H1 (cell line): Measurements from ENCODE around the gene UBA3. TPM values are rescaled to one million over a fixed set of nuclear protein-coding genes. Genes with fewer than 3 reads are reported as not detected.

Experiments
- BACH1 ChIP-seq: IDR thresholded peaks from 2 replicates; pipeline ENCODE4 v1.6.1; 2012; ENCODE audit warnings: low read length, improper control_type of control experiment
- CHD1 ChIP-seq: IDR thresholded peaks from 2 replicates; pipeline ENCODE4 v1.6.1; 2012; ENCODE audit warnings: low read depth, low read length, improper control_type of control experiment
- CHD2 ChIP-seq: IDR thresholded peaks from 2 replicates; pipeline ENCODE4 v1.6.1; 2012; ENCODE audit warnings: low read length, improper control_type of control experiment
- CREB1 ChIP-seq: IDR thresholded peaks from 2 replicates; pipeline ENCODE4 v1.6.1; 2012; ENCODE audit warnings: inconsistent platforms
- EGR1 ChIP-seq: IDR thresholded peaks from 2 replicates; pipeline ENCODE4 v1.6.1; 2011; ENCODE audit warnings: low read depth, low read length, borderline replicate concordance
- EP300 ChIP-seq, 2 experiments: IDR thresholded peaks; 1 replicate in 1 of 2; 2 replicates in 1 of 2; pipeline ENCODE4 v1.6.1; 2011 to 2012; ENCODE audit warnings: low read depth in 2 of 2, low read length in 2 of 2, mild to moderate bottlenecking in 2 of 2, borderline replicate concordance in 1 of 2, inconsistent platforms in 1 of 2, moderate library complexity in 1 of 2
- FOSL1 ChIP-seq: IDR thresholded peaks from 2 replicates; pipeline ENCODE4 v1.6.1; 2011; ENCODE audit warnings: mild to moderate bottlenecking, low read depth, low read length, moderate library complexity; ENCODE audit not compliant: insufficient read depth
- GTF2F1 ChIP-seq: IDR thresholded peaks from 2 replicates; pipeline ENCODE4 v1.6.1; 2012; ENCODE audit warnings: low read depth, low read length, improper control_type of control experiment, borderline replicate concordance
- JUN ChIP-seq: IDR thresholded peaks from 2 replicates; pipeline ENCODE4 v1.6.1; 2011; ENCODE audit warnings: low read depth, mild to moderate bottlenecking, improper control_type of control experiment, low read length
- JUND ChIP-seq: IDR thresholded peaks from 2 replicates; pipeline ENCODE4 v1.6.1; 2011; ENCODE audit warnings: mild to moderate bottlenecking, improper control_type of control experiment, low read length
- KDM1A ChIP-seq: fragments of 200-600, 300-600 bp; sonication (generic); IDR thresholded peaks from 2 replicates; pipeline ENCODE4 v1.7.1; 2016; ENCODE audit warnings: mild to moderate bottlenecking, low read length, borderline replicate concordance
- KDM4A ChIP-seq: IDR thresholded peaks from one replicate; pipeline ENCODE4 v1.7.1; 2012; ENCODE audit warnings: low read depth, mild to moderate bottlenecking, moderate library complexity, low read length, inconsistent platforms; ENCODE audit not compliant: severe bottlenecking
- MAX ChIP-seq: IDR thresholded peaks from 2 replicates; pipeline ENCODE4 v1.6.1; 2012; ENCODE audit warnings: inconsistent platforms
- POLR2A ChIP-seq, 2 experiments: IDR thresholded peaks; 1 replicate in 1 of 2; 2 replicates in 1 of 2; pipeline ENCODE4 v1.6.1; 2011; ENCODE audit warnings: low read depth in 2 of 2, low read length in 2 of 2, mild to moderate bottlenecking in 2 of 2; ENCODE audit errors: control extremely low read depth in 1 of 2
- RAD21 ChIP-seq, 2 experiments: IDR thresholded peaks in 1 of 2; conservative IDR thresholded peaks in 1 of 2; 2 replicates each; pipeline ENCODE4 v1.6.1; 2011; ENCODE audit warnings: low read depth in 2 of 2, low read length in 2 of 2, improper control_type of control experiment in 1 of 2, inconsistent platforms in 1 of 2, mild to moderate bottlenecking in 1 of 2, moderate library complexity in 1 of 2
- RFX5 ChIP-seq: IDR thresholded peaks from 2 replicates; pipeline ENCODE4 v1.6.1; 2011; ENCODE audit warnings: low read depth, low read length, improper control_type of control experiment, borderline replicate concordance
- SAP30 ChIP-seq: fragments of 300-600 bp; sonication (generic); IDR thresholded peaks from 2 replicates; pipeline ENCODE4 v1.7.1; 2012; ENCODE audit warnings: low read length, moderate library complexity, mild to moderate bottlenecking, inconsistent platforms; ENCODE audit not compliant: insufficient read depth, insufficient replicate concordance
- SP2 ChIP-seq: IDR thresholded peaks from 2 replicates; pipeline ENCODE4 v1.6.1; 2012; ENCODE audit warnings: mild to moderate bottlenecking, low read length, inconsistent platforms
- TAF1 ChIP-seq: IDR thresholded peaks from 2 replicates; pipeline ENCODE4 v1.6.1; 2011; ENCODE audit warnings: mild to moderate bottlenecking, low read depth, low read length
- TAF7 ChIP-seq: optimal IDR thresholded peaks from 2 replicates; pipeline ENCODE3; 2011; ENCODE audit warnings: low read depth, mild to moderate bottlenecking, inconsistent platforms, low read length, moderate library complexity, borderline replicate concordance
- TBP ChIP-seq: IDR thresholded peaks from 2 replicates; pipeline ENCODE4 v1.6.1; 2011; ENCODE audit warnings: low read depth, low read length, improper control_type of control experiment
- TEAD4 ChIP-seq: IDR thresholded peaks from 2 replicates; pipeline ENCODE4 v1.6.1; 2012; ENCODE audit warnings: low read depth, low read length, inconsistent platforms, mixed read lengths
- USF2 ChIP-seq: IDR thresholded peaks from 2 replicates; pipeline ENCODE4 v1.6.1; 2011; ENCODE audit warnings: low read length, improper control_type of control experiment
- polyA plus RNA-seq, 7 experiments: library from polyadenylated mRNA; depleted of rRNA in 3 of 7; stranded (reverse) in 5 of 7; unstranded in 2 of 7; fragments of >200 nt in 5 of 7; fragments of 200-250 nt in 2 of 7; gene quantifications; 1 replicate in 5 of 7; 2 replicates in 1 of 7; 4 replicates in 1 of 7; pipeline versions ENCODE4 v1.2.1 to v1.2.3, GENCODE V29; 2011 to 2013; ENCODE audit warnings: missing spikeins in 2 of 7, mixed read lengths in 2 of 7
- total RNA-seq: library from RNA; stranded (reverse); fragmentation: NEBNext Ultra II Directional; extraction: Animal tissue kit (Norgen Biotek cat#: 25700); gene quantifications from 2 replicates; pipeline ENCODE4 v1.2.1, GENCODE V29; 2021

Gene UBA3
- total and polyA plus RNA-seq, 2 of the 8 experiments (the other 6 are each of a cell fraction or from before 2014, with no cell fraction given): 40.8 to 97.8 TPM

GRCh38 chr3:69009559-69010410 is 70.4 kb downstream of the UBA3 start (continued):
- no peak for TF ChIP-seq MAX
- TF ChIP-seq EP300 (IDR thresholded peaks at IDR 0.05; ENCODE audit: borderline replicate concordance in 1 of 2, low read depth in 2 of 2, low read length in 2 of 2): peak in 1 of 2 experiments; percentile 53; a peak in 1 of 3 replicates
- no peak for TF ChIP-seq KDM4A
- peak; percentile 39; the same call in 1 of the 2 replicates for TF ChIP-seq CREB1
- no peak for TF ChIP-seq RAD21 (IDR thresholded peaks at IDR 0.05 in 1 of 2, conservative IDR thresholded peaks at IDR 0.05 in 1 of 2; ENCODE audit: low read depth in 2 of 2, low read length in 2 of 2)
- TF ChIP-seq JUND: no peak
- no peak for TF ChIP-seq GTF2F1
- no peak for TF ChIP-seq EGR1
- TF ChIP-seq SAP30: no peak
- TF ChIP-seq TEAD4: peak; percentile 96
- no peak for TF ChIP-seq TAF7
- TF ChIP-seq TAF1: peak; percentile 46; the same call in 1 of the 2 replicates
- no peak for TF ChIP-seq JUN
- TF ChIP-seq USF2: no peak
- TF ChIP-seq KDM1A: no peak
- TF ChIP-seq TBP: peak; percentile 68
- TF ChIP-seq CHD2: peak; percentile 18; the same call in 1 of the 2 replicates
- TF ChIP-seq CHD1: no peak
- TF ChIP-seq RFX5: no peak
- no peak for TF ChIP-seq BACH1
- no peak for TF ChIP-seq SP2
- TF ChIP-seq FOSL1: no peak
- peak in 1 of 2 experiments; percentile 69; a peak in 2 of 3 replicates for TF ChIP-seq POLR2A (IDR thresholded peaks at IDR 0.05; ENCODE audit: control extremely low read depth in 1 of 2, low read depth in 2 of 2, low read length in 2 of 2)
